HG03159 (cell line): ENCODE measurements around the gene RIN2.
"Not testable (repeated sequence)": the region's sequence is repeated elsewhere in the genome, so short reads cannot be mapped to it uniquely, and the experiment has no call there.

Experiments
- ATAC-seq: cut with Tn5 transposase; IDR thresholded peaks from one replicate; pipeline ENCODE4 v1.9.1; 2021; ENCODE audit warnings: mild to moderate bottlenecking, moderate library complexity; ENCODE audit not compliant: unreplicated experiment

Gene RIN2

GRCh38 chr20:19737025-19737424, 21.0 kb upstream of the RIN2 start:
- no peak for ATAC-seq

DNA sequence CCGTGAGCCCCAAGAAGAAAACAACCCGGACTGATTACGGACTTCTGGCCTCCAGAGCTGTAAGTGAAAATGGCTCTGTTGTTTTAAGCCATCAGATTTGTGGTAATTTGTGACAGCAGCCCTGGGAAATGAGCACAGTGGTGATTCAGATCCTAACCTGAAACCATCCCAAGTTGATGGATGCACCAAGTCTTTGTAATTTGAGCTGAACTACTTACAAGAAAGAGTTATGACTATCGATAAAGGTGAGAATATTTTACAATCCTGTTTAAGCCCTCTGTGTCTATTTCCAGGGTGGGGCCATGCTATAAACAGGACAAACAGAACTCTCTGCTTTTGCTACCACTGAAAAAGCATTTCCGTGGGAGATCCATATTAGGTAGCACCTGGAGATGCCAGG, 19.1 kb upstream of the RIN2 start:
- ATAC-seq: no peak

DNA sequence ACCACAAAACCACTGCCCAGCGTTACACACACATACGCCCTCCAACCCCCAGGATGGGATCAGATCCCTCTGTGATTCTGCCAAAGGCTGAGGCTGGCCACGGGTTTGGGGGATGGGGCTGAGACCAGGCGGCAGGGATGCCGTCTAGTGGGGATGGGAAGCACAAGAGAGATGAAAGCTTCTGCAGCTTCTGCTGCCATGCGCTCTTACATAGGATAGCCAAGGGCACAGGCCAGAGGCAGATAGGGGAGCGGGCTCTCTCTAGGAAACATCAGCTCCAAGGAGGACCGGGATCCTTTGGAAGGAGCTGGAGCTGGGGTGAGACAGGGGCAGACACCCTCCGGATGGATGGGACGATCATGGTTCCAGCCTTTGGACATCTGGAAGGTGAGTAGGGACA, 18.7 kb upstream of the RIN2 start:
- ATAC-seq: no peak

- ATAC-seq: no peak
Observed at GRCh38 chr20:19740512-19740911, 17.5 kb upstream of the RIN2 start.

DNA sequence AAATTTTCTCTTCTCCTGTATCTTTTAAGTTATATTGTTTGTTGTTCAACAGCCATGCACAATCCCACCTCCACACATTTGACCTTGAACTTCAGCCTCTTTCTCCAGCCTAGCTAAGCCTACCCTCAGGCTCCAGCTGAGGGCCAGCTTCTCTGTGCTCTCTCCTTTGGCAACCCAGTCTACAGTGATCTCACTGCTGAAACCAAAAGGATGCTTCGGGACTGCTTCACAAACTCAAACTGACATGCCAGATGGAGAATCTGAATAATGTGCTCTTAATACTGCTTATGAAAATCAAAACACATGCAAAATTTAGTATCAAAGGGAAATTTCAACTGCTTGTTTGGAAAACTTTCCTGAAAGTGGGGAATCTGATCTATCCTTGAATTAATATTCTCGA, 16.1 kb upstream of the RIN2 start:
- no peak for ATAC-seq

DNA sequence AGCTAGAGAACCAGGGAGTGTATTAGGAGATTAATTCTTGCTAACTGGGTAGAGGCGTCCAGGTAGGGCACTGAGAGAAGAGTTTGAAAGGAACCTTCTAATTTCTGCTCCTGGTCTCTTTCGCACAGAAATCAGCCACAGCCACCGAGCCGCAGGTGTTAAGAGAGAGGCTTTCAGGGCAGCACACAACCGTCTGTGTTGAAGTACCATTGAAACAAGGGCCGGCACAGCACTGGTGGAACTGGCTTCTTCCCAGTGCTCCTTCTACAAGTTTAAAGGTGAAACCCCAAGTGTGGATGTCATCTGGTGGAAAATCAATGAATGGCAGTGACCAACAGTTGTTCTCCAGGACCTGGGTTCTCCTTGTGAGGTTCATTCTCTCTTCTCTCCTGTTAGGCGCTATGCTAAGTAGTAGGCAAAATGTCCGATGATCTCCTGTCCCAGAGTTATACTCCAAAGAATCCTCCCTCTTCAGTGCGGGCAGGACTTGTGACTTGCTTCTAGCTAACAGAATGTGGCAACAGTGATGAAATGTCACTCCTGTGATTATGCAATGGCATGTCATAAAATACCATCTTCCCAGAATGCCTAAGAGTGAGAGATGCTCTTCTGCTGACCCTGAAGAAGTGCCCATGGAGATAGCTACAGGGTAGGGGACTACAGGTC, 15.0 kb upstream of the RIN2 start:
- ATAC-seq: no peak

DNA sequence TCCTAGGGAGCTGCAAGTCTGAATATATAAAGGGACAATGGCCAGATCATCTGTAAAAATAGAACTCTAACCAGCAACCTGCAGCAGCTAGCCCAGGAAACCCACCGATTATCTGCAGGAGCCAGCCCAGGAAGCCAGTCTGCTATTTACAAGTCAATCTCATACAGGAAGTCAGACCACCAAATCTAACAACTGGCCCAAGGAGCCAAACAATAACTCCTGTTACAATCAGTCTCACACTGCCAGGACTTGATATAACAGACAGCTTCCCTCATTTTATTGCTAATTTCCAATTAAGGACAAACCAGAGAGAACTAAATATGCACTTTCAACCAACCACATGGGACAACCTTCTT, 14.4 kb upstream of the RIN2 start:
- ATAC-seq: no peak

DNA sequence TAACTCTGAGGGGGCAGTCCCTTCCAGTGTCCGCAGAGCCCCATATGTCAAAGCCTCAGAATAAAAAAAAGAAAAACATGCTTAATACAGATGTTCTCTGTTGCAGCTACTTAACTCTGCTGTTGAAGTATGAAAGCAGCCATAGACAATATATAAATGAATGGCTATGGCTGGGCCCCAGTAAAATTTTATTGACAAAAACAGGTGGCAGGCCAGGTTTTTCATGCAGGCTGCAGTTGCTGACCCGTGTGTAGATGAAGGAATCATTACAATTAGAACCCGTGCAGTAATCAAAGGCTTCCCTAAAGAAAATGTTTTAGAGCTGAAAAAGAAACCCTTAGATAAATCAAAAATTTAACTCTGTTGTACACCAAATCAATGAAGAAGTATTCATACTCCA, 13.0 kb upstream of the RIN2 start:
- no peak for ATAC-seq

GRCh38 chr20:19745584-19745983, 12.5 kb upstream of the RIN2 start:
- no peak for ATAC-seq

DNA sequence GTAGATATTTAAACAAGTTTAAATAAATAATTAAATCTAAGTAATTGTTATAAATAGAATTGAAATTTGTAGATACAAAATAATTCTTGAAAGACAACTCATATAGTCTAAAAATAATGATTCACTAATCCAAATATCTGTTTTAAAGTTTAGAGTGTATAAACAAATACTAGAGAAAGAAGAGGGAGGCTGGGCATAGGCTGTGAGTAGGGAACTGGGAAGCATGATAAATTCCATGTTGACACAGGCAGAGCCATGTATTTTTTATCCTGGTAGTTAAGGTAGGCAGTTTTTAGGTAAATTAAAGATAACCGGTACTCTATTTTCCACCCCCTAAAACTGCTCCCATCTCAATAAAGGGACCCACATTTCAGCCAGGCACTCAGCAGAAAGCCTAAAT, 11.7 kb upstream of the RIN2 start:
- no peak for ATAC-seq

GRCh38 chr20:19747903-19748302, 10.2 kb upstream of the RIN2 start:
- no peak for ATAC-seq

- ATAC-seq: no peak
Observed at GRCh38 chr20:19748681-19749080, 9.4 kb upstream of the RIN2 start.

- no peak for ATAC-seq
Observed at GRCh38 chr20:19749618-19750071, 8.4 kb upstream of the RIN2 start.

- no peak for ATAC-seq
Observed at GRCh38 chr20:19750101-19750606, 7.9 kb upstream of the RIN2 start.

GRCh38 chr20:19750907-19751636, 7.0 kb upstream of the RIN2 start:
- ATAC-seq: no peak

DNA sequence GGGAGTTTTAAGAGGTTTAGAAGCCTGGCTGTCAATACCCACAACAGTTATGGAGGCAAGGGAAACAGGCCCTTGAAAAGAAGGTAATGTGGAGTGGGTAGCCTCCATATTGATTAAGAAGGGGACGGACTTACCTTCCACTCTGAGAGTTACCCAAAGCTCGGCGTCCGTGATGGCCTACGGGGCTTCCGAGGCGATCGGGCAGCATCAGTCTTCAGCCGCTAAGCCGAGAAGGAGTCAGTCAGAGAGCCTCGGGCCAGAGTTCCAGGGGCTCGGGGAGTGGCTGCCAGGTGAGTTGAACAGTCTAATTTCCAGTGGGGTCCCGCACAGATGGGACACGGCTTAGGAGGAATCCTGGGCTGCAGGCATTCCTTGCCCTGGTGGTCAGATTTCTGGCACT, 3.9 kb upstream of the RIN2 start:
- ATAC-seq: not testable (repeated sequence)

GRCh38 chr20:19756761-19757486, 1.1 kb upstream of the RIN2 start:
- no peak for ATAC-seq

DNA sequence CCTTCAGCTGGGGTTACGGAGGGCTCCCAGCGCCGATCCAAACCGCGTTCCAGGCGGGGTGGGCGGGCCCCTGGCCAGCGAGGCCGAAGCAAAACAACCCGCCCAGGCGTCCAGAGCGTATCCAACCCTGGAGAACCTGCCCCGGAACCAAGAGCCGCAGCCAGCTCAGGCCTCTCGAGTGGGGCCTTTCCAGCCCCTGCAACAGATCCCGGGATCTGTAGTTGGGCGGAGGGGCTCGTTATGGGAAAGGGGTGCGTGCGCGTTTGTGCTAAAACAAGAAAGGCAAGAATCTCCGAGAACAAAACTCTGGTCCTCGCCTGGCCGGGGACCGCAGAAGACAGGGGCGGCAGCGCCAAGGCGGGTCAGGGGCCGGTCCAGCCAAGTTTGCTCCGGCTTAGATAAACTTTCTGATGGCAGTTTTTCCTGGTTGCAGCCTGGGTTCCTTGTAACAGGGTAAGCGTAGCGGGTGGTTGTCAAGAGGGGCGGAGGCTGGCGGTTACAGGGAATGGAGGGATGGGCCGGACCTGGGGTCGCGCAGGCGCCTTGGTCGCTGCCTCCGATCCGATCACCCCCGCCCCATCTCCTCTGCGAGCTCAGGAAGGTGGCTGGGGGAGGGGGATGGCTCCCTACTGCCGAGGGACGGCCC, 448 bp upstream of the RIN2 start:
- no peak for ATAC-seq

DNA sequence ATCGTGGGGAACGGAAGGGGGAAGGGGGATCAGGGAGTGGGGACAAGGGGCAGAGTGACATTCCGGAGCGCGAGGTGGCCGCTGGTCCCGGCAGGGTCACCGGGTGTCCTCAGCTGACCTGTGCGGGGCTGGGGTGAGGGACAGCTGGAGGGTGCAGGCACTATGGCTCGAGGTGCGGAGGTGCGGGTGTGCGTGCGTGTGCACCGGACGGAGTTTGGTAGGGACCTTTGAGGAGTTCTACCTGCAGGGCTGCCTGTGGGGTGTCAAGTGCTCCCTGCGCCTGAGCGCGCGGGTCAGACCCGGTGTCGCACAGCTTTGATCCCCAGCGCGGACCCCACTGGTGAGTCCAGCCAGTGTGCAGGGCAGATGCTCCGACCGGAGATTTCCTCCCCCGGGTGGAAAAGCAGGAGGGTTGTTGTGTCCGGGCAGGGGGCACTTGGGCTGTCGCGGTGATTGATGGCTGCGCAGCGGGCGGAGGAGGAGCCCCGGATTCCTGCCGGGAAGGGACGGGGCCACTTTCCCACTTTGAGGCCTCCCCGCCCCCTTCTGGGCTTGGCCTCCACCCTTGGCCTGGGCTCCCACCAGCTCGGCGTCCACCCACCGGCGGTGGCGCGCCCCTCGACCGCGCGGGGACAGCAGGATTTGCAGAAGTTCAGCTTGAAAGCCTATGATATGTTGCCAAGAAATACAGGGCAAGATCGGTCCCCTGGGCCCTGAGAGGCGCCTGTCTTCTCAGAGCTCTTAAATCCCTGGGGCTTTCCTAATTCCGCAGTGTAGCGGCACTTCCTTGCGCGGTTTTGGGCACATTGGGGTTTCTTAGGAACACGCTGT, 658 bp downstream of the RIN2 start:
- ATAC-seq: no peak

DNA sequence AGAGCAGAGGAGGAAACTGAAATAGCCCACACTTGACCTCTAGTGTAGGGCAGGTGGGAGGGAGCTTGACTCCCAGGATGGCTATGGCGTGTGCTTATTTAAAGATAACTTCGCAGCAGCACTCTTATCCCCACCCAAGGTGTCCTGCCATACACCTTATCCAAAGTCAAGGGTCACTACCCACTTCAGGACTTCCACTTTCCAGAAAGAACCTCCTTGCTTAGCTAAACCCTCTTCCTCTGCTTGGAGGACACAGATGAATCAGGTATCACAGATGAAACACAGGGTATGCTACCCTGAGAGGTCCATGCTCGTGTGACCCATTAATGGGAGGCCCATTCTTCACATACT, 2.3 kb downstream of the RIN2 start:
- ATAC-seq: no peak

- no peak for ATAC-seq
Observed at GRCh38 chr20:19761326-19761725, 3.3 kb downstream of the RIN2 start.
